HG02840 (cell line): Measurements from ENCODE around the gene DCUN1D3.
"Not testable (repeated sequence)": the region's sequence is repeated elsewhere in the genome, so short reads cannot be mapped to it uniquely, and the experiment has no call there.

Source experiments
- ATAC-seq: cut with Tn5 transposase; IDR thresholded peaks from one replicate; pipeline ENCODE4 v1.9.1; 2021; ENCODE audit warnings: mild to moderate bottlenecking, moderate library complexity, moderate number of reproducible peaks; ENCODE audit not compliant: unreplicated experiment, low FRiP score

Gene DCUN1D3, protein sequence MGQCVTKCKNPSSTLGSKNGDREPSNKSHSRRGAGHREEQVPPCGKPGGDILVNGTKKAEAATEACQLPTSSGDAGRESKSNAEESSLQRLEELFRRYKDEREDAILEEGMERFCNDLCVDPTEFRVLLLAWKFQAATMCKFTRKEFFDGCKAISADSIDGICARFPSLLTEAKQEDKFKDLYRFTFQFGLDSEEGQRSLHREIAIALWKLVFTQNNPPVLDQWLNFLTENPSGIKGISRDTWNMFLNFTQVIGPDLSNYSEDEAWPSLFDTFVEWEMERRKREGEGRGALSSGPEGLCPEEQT

GRCh38 chr16:20900299-20901067 lies at the start of gene DCUN1D3, which contains the start of gene LYRM1:
TSS of gene DCUN1D3 (minus strand) at chr16:20900358. CDS start at chr16:20862538, 37,820 bp downstream.
TSS of gene LYRM1 (plus strand) at chr16:20900771. CDS start at chr16:20915556, 14,785 bp downstream.
- ATAC-seq = peak; percentile 76

- ATAC-seq = no peak
Observed at GRCh38 chr16:20949660-20950059, 49.5 kb upstream of the DCUN1D3 start.

GRCh38 chr16:20948444-20948843 lies 48.3 kb upstream of the DCUN1D3 start:
- ATAC-seq = no peak

DNA sequence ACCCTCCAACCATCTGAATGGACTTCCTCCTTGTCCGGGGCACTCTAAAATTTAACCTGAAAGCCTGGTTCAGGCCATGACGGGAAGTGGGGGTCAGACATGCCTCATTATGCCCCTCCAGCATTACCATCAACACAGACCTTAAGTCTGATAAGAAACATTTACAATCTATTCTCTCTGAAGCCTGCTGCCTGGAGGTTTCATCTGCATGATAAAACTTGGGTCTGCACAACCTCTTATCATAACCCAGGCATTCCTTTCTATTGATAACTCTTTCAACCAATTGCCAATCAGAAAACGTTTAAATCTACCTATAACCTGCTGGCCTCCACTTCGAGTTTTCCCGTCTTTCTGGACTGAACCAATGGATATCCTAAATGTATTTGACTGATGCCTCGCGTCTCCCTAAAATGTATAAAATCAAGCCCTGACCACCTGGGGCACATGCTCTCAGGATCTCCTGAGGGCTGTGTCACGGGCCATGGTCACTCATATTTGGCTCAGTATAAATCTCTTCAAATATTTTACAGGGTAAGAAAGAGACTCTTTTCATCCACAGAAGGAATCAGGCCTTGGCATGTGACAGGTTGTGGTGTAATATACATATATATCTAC lies 46.0 kb upstream of the DCUN1D3 start:
- no peak for ATAC-seq

- ATAC-seq = not testable (repeated sequence)
Observed at GRCh38 chr16:20945575-20945875, 45.4 kb upstream of the DCUN1D3 start.

DNA sequence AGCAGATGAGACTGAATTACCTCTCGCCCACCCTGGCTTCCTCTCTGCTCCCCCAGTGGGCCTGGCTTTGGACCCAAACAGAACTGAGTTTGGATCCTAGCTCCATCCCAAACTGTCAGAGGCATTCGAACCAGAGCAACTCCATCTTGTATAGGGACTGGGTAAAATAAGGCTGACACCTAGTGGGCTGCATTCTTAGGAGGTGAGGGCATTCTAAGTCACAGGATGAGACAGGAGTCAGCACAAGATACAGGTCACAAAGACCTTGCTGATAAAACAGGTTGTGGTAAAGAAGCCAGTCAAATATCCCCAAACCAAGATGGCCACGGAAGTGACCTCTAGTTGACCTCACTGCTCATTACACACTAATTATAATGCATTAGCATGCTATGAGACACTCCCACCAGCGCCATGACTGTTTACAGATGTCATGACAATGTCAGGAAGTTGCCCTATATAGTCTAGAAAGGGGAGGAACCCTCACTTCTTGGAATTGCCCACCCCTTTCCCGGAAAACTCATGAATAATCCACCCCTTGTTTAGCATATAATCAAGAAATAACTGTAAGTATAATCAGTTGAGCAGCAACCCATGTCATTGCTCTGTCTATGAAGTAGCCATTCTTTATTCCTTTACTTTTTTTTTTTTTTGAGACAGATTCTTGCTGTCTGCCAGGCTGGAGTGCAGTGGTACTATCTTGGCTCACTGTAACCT lies 44.9 kb upstream of the DCUN1D3 start:
- ATAC-seq = no peak

DNA sequence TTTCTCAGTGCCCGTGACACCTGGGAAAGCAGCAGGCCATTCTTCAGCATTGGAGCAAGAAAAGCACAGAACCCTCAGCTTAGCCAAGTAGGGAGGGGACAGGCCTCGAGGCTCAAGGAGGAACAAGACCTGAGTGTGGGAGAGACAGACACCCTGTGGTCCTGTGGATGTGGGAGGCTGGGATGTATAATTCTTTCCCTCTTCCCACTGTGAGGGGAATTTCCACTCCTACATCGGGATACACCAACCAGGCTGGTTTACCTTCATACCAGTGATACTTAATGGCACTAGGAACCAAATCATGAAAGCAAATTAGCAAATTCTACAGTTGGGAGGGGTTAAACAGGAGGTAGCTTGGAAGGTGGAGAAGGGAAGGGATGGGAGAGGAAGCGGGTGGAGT lies 42.1 kb upstream of the DCUN1D3 start:
- no peak for ATAC-seq

DNA sequence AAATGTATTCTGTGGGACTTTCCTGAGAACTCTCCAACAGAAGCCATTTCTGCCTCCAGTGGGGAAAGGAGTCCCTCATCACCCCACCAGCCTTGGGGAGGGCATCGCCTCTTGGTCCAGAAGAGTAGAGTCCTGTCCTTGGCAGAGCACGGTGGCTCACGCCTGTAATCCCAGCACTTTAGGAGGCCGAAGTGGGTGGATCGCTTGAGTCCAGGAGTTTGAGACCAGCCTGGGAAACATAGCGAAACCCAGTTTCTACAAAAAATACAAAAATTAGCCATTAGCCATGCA lies 41.4 kb upstream of the DCUN1D3 start:
- no peak for ATAC-seq

GRCh38 chr16:20940871-20941635 lies 40.9 kb upstream of the DCUN1D3 start:
- ATAC-seq = no peak

- no peak for ATAC-seq
Observed at GRCh38 chr16:20939611-20940010, 39.5 kb upstream of the DCUN1D3 start.

- no peak for ATAC-seq
Observed at GRCh38 chr16:20938426-20938825, 38.3 kb upstream of the DCUN1D3 start.

DNA sequence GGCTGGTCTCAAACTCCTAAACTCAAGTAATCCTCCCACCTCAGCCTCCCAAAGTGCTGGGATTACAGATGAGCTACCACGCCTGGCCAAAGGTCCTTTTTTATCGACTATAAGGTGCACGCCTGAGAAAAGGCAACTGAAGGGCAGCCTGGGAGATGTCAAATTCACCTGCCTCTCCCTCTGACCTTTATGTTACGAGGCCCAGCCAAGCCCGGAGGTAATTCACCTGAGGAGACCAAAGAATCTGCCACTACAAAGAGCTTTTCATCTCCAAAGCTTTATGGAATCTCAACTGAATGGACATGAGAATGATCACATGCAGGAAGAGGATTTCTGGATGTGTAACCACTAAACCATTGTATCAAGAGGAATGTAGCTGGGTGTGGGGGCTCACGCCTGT lies 37.6 kb upstream of the DCUN1D3 start:
- ATAC-seq = no peak

DNA sequence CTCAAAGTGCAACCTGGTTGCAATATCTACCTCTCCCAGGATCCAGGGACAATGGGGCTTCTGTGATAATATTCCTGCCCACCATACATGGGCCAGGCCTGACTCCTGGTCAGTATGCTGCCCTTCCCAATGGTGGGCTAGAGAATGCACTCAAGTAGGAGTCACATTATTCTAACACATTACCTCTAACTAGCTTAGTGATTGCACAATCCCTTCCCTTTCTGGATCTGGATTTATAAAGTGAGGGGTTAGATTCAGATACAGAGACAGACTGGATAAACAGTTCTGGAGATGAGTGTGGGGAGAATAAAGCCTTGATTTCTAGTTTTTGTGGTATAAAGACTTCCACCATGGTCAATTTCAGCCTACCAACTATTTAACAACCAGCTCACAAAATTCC lies 33.4 kb upstream of the DCUN1D3 start:
- no peak for ATAC-seq

GRCh38 chr16:20931066-20931600 lies 31.0 kb upstream of the DCUN1D3 start:
- no peak for ATAC-seq

DNA sequence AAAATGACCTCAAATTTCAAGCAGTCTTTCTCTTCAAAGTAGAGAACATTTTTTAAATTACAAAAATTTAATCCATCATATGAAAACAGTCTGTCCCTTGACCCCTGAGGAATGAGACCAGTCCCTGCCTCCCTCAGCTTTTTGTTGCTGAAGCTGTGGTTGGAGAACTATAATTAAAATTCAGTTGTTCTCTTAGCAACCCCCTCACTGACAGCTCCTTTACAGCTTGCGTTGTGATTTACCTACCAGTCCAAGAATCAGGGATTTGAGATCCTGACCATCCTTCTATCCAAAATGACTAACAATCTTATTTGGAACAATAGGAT lies 30.2 kb upstream of the DCUN1D3 start:
- ATAC-seq = no peak

GRCh38 chr16:20929676-20930364 lies 29.7 kb upstream of the DCUN1D3 start:
- not testable (repeated sequence) for ATAC-seq

DNA sequence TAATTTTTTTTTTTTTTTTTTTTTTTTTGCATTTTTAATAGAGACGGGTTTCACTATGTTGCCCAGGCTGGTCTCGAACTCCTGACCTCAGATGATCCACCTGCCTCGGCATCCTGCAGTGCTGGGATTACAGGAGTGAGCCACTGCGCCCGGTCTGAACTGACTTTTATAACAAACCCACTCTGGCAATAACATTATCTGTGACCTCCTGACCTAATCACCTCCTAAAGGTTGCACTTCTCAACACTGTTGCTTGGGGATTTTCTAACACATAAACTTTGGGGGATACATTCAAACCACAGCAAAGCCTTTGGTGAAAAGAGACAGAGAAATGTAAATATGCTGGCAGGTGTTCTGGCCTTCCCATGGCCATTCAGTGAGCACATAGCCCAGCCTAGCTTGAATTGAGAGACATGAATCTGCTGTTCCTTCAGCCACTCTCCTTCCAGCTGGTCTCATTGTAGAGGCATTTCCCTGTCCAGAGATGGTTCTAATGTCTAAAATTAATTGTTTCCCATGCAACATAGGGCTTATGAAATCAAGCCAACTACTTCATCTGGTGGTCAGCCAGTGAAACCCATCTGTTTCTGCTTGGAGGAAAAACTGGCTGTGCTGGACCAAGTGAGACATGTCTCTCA lies 28.7 kb upstream of the DCUN1D3 start:
- no peak for ATAC-seq

GRCh38 chr16:20925751-20926150 lies 25.6 kb upstream of the DCUN1D3 start:
- ATAC-seq = no peak

- ATAC-seq = no peak
Observed at GRCh38 chr16:20923876-20924275, 23.7 kb upstream of the DCUN1D3 start.
